SK-N-MC (cell line): ENCODE measurements around the gene ALKBH1.
A peak's percentile ranks its signal among the peaks of the same experiment; 100 is the strongest.

ENCODE experiments used
- DNase-seq: peaks from one replicate; pipeline ENCODE4 v3.0.0-alpha.2; 2011; ENCODE audit warnings: low read depth, low spot score
- H3K27ac ChIP-seq: fragments of 200-600 bp; sonication (generic); 2 replicates; pipeline ENCODE4 v1.5.1; 2016; ENCODE audit warnings: mixed run types
- H3K36me3 ChIP-seq: fragments of 200-600 bp; sonication (generic); 2 replicates; pipeline ENCODE4 v1.6.1; 2017; ENCODE audit warnings: antibody characterized with exemption, low read length, mixed read lengths; ENCODE audit not compliant: insufficient read depth
- H3K4me3 ChIP-seq: fragments of 200-600 bp; sonication (generic); 2 replicates; pipeline ENCODE4 v1.5.1; 2016
- H3K9ac ChIP-seq: fragments of 200-600 bp; sonication (generic); 2 replicates; pipeline ENCODE4 v1.8.0; 2017; ENCODE audit warnings: mixed run types, mixed read lengths; ENCODE audit not compliant: insufficient read length
- H3K9me3 ChIP-seq: fragments of 200-600 bp; sonication (generic); 2 replicates; pipeline ENCODE4 v1.6.1; 2017; ENCODE audit warnings: low read depth, mild to moderate bottlenecking, antibody characterized with exemption, low read length, moderate library complexity, mixed read lengths
- EZH2 ChIP-seq: fragments of 200-600 bp; sonication (generic); IDR thresholded peaks from one replicate; pipeline ENCODE4 v1.6.1; 2017; ENCODE audit warnings: antibody characterized with exemption
- FOXP2 ChIP-seq: optimal IDR thresholded peaks from 2 replicates; pipeline ENCODE3; 2011; ENCODE audit warnings: mild to moderate bottlenecking, moderate library complexity; ENCODE audit not compliant: insufficient read depth; ENCODE audit errors: extremely low read length, control extremely low read depth
- POLR2AphosphoS5 ChIP-seq: IDR thresholded peaks from 2 replicates; pipeline ENCODE4 v1.6.1; 2012; ENCODE audit warnings: mild to moderate bottlenecking, low read depth, low read length, borderline replicate concordance

ALKBH1 gene

DNA sequence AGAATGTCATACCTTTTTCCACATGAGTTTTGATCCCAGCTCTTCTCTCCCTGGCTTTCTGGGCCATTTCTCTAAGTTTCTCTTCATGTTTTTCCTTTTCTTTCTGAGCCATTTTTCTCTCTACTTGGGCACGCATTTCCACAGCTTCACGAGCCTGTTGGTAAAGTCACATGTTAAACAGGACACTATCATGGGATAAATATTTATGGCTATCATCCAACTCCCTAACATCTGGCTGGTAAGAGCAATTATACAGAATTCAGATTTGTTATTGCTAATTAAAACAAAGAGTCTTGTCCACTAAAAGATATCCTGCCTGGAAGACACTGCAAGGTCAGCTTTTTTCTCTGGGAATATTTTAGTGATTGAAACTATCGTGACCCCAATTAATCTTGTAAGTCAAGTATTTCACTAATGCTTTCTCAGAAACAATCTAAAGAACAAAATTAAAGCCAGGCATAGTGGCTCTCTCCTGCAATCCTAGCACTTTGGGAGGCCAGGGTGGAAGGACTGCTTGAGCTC lies 23.2 kb upstream of the ALKBH1 start:
- no peaks in the 10 kb centered on the region for H3K9me3 ChIP-seq
- no peak overlapping the region for H3K27ac ChIP-seq
- no peak overlapping the region for H3K4me3 ChIP-seq
- TF ChIP-seq POLR2AphosphoS5 (no peak), EZH2 (no peak), FOXP2 (no peak)
- H3K9ac ChIP-seq = no peak overlapping the region
- DNase-seq = no peak
- H3K36me3 ChIP-seq = peaks cover 100% of the 10 kb centered on the region

DNA sequence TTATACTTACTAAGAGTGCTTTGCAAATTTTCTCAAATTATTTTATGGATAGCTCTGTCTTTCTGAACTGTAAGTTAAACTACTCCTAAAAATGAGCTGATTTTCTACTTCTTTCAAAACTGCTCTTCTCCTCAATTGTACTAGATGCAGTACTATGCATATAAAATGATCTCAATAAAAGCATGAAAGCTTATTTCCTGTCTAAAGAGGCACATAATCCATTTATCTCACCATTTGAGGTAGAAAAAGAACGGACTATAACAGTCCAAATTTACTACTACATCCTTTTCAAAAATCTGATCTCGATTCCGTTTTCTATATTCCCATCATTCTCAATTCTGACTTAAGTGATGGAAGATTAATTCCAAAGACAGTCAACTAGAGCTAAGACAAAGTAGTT lies 14.5 kb upstream of the ALKBH1 start:
- H3K9ac ChIP-seq = no peak overlapping the region
- no peaks in the 10 kb centered on the region for H3K9me3 ChIP-seq
- no peak for TF ChIP-seq EZH2
- TF ChIP-seq POLR2AphosphoS5 = no peak
- TF ChIP-seq FOXP2 = no peak
- H3K36me3 ChIP-seq = peaks cover 97% of the 10 kb centered on the region
- no peak overlapping the region; the same call in 1 of the 2 replicates for H3K27ac ChIP-seq
- H3K4me3 ChIP-seq = no peak overlapping the region
- DNase-seq = no peak

DNA sequence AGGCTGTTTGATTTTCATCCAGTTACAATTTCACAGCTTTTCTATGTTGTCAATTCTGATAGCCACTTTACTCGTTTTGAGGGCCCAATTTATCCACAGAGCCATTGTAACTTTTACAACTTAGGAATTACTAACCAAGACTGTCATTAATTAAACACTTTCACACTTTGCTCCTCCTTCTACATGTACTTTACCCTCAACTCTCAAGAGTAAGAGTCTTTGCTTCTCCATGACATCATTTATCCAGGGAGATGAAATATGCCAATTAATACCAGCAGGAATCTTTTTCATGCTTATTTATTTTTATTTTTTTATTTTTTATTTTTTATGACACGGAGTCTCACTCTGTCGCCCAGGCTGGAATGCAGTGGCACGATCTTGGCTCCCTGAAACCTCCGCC lies 13.6 kb upstream of the ALKBH1 start:
- no peak overlapping the region for H3K4me3 ChIP-seq
- DNase-seq = no peak
- no peak for TF ChIP-seq FOXP2
- TF ChIP-seq POLR2AphosphoS5 = no peak
- no peak for TF ChIP-seq EZH2
- H3K27ac ChIP-seq = peak overlapping the region; percentile 33; the same call in 1 of the 2 replicates
- H3K9me3 ChIP-seq = no peaks in the 10 kb centered on the region
- H3K36me3 ChIP-seq = peaks cover 97% of the 10 kb centered on the region
- no peak overlapping the region for H3K9ac ChIP-seq

DNA sequence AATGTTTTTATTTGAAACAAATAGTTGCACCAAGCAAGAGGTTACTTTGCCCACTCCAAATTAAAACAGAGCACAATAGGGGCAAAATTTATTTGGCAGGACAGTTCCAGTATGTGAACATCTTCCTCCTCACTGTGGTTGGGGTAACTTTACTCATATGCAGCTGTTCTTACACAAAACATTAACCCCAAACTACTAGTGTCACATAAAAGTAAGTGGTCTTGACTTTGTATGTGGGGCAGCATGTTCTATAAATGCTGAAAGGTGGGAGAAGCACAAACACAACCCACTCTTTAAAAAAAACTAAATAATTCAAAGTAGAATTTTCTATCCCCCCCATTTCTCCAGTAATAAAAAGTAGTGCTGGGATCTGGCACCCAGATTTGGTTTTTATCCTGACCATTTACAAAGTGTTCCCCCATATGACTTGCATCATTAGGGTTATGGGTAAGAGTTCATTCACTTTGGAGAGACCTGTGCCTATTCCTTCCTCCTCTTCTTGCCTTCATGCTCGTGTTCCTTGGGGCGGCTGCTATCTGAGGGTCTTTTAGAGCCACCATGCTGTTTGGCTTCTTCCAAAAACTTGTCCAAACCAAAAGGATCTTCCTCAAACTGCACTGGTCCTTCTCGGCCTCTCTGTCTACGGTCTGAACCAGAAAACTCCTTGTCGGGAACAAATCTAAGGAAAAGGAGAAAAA lies 9.9 kb upstream of the ALKBH1 start:
- H3K27ac ChIP-seq = peak overlapping the region; percentile 14
- no peak overlapping the region for H3K4me3 ChIP-seq
- H3K9me3 ChIP-seq = no peaks in the 10 kb centered on the region
- peaks cover 93% of the 10 kb centered on the region for H3K36me3 ChIP-seq
- DNase-seq = no peak
- TF ChIP-seq FOXP2 (no peak), POLR2AphosphoS5 (peak; percentile 20; the same call in 1 of the 2 replicates), EZH2 (no peak)
- H3K9ac ChIP-seq = no peak overlapping the region

DNA sequence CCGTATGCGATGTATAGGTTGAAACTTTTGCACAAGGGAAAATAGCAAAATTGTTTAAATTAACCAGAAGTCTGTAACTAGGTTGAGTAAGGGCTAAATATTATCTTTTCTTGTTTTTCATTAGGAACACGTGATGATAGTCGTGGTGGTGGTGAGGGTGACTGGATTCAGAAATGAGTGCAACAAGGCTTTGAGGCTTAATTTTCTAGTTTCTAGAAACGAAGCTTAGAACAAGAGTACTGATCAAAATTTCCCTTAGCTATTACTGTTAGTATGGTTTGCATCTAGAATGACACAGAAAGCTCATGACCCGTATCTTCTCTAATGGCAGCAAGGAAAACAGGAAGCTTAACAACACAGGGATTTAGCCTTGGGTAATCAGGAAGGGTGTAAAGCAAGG lies 7.1 kb upstream of the ALKBH1 start:
- DNase-seq = no peak
- TF ChIP-seq EZH2 (no peak), POLR2AphosphoS5 (no peak), FOXP2 (no peak)
- H3K9ac ChIP-seq = no peak overlapping the region
- no peak overlapping the region for H3K4me3 ChIP-seq
- no peaks in the 10 kb centered on the region for H3K9me3 ChIP-seq
- peaks cover 89% of the 10 kb centered on the region for H3K36me3 ChIP-seq
- no peak overlapping the region for H3K27ac ChIP-seq

DNA sequence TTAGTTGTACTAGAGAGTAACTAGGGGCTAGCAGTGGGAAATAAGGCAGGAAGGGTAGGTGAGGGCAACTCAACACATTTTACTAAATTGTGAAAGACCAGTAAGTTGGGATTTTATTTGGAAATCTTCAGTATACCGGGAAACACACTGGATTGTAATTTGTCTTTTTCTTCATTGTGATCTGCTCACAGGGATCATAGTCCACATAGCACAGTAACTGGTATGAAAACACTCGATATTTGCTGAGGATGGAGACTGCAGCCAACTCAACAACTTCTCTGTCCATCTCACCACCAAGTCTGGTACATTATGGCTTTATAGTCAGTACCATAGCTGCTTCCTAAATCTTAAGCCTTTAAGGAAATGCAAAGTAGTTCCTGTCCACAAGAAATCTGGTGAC lies 2.5 kb upstream of the ALKBH1 start:
- H3K9ac ChIP-seq = no peak overlapping the region
- no peak for DNase-seq
- peaks cover 48% of the 10 kb centered on the region for H3K36me3 ChIP-seq
- H3K4me3 ChIP-seq = no peak overlapping the region
- TF ChIP-seq FOXP2 (no peak), POLR2AphosphoS5 (no peak), EZH2 (no peak)
- no peak overlapping the region for H3K27ac ChIP-seq
- no peaks in the 10 kb centered on the region for H3K9me3 ChIP-seq

DNA sequence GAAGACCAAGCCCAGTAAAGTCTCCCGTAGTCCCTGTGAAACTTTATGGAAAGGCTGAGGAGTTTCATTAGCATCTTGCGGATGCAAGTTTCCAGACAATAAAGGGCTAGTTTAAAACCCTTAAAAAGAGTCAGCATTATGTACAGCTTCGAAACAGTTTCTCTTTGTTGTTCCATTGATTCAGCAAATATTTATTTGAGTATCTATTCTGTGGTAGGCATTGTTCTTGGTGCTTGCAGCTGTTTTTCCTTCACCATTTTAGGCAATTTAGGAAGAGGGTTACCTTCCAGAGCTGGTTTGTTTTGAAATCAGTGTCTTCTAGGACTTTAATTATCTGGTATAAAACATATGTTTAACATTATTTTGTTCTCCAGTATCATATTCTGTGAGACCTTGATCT lies 1.6 kb upstream of the ALKBH1 start:
- peak overlapping the region; percentile 91 for H3K4me3 ChIP-seq
- DNase-seq = no peak
- peaks cover 42% of the 10 kb centered on the region for H3K36me3 ChIP-seq
- H3K9me3 ChIP-seq = no peaks in the 10 kb centered on the region
- peak overlapping the region; percentile 83 for H3K9ac ChIP-seq
- no peak overlapping the region for H3K27ac ChIP-seq
- no peak for TF ChIP-seq POLR2AphosphoS5

DNA sequence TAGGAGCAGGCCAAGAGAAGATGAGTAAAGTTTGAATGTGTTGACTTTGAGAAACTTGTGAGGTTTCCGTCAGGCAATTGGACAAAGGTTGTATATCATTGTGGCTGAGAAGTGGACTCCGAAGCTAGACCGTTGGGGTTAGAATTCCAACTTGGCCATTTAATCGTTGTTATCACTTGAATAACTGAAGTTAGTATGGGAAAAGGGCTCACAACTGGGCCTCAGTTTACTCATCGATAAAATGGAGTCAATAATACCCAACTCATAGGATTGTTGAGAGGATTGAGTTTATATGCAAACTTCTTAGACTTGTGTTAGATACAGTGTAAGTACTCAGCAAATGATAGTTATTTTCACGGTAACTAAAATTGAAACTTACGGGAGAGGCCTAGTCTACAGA lies 926 bp upstream of the ALKBH1 start:
- peaks cover 42% of the 10 kb centered on the region for H3K36me3 ChIP-seq
- no peaks in the 10 kb centered on the region for H3K9me3 ChIP-seq
- DNase-seq = no peak
- no peak overlapping the region for H3K27ac ChIP-seq
- H3K4me3 ChIP-seq = peak overlapping the region; percentile 91
- TF ChIP-seq EZH2 (no peak), FOXP2 (no peak), POLR2AphosphoS5 (no peak)
- H3K9ac ChIP-seq = peak overlapping the region; percentile 83

DNA sequence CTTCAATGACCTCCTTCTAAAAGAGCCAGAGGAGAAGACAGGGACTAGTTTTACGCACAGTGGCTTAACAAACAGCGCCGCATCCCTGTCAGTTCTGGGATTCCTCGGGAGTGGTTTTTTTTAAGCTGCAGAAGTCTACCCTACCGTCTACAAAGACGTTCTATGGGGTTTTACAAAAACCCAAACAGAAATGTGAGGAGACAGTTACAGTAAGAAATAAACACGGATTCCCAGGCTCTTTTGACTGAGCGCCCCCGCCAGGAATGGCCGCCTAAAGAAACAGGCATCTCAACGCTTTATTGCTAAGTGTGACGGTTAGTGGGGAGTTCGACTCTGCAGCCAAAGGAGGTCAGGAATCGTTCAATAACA lies 484 bp downstream of the ALKBH1 start:
- Histone ChIP-seq H3K9ac (peak overlapping the region; percentile 83), H3K36me3 (peaks cover 41% of the 10 kb centered on the region), H3K9me3 (no peaks in the 10 kb centered on the region), H3K27ac (no peak overlapping the region), H3K4me3 (peak overlapping the region; percentile 91)
- DNase-seq = peak; percentile 10
- TF ChIP-seq FOXP2 = no peak
- no peak for TF ChIP-seq POLR2AphosphoS5
- no peak for TF ChIP-seq EZH2
